Stimulated activated CD8-positive, alpha-beta memory T cell treated with anti-CD3 and anti-CD28 coated beads, Interleukin-15, amount 100 ng/mL, for 4 hours (primary cell): Measurements from ENCODE around the gene GNRHR.
"Not testable (repeated sequence)": the region's sequence is repeated elsewhere in the genome, so short reads cannot be mapped to it uniquely, and the experiment has no call there.

Experiments
- DNase-seq, 2 donors: peaks; one replicate each; pipeline ENCODE4 v3.0.0-alpha.2; 2020; ENCODE audit warnings: low read depth in 2 of 2

GNRHR gene

GRCh38 chr4:67727124-67727850 is 26.9 kb downstream of the GNRHR start:
- DNase-seq = no peak

- no peak for DNase-seq
Measured at GRCh38 chr4:67725981-67726380, 28.2 kb downstream of the GNRHR start.

GRCh38 chr4:67725132-67725531 is 29.1 kb downstream of the GNRHR start:
- DNase-seq = no peak

- no peak for DNase-seq
Measured at GRCh38 chr4:67723949-67724348, 30.2 kb downstream of the GNRHR start.

GRCh38 chr4:67723341-67723740 is 30.8 kb downstream of the GNRHR start:
- DNase-seq = no peak

GRCh38 chr4:67721770-67722597 is 32.2 kb downstream of the GNRHR start:
- no peak for DNase-seq

- no peak for DNase-seq
Measured at GRCh38 chr4:67721315-67721769, 32.8 kb downstream of the GNRHR start.

GRCh38 chr4:67719953-67720617 is 34.1 kb downstream of the GNRHR start:
- no peak for DNase-seq

GRCh38 chr4:67718848-67719247 is 35.3 kb downstream of the GNRHR start:
- no peak for DNase-seq

- DNase-seq = no peak
Measured at GRCh38 chr4:67717586-67717985, 36.6 kb downstream of the GNRHR start.

- DNase-seq = no peak
Measured at GRCh38 chr4:67714955-67715354, 39.2 kb downstream of the GNRHR start.

- DNase-seq = no peak
Measured at GRCh38 chr4:67714248-67714583, 40.0 kb downstream of the GNRHR start.

- no peak for DNase-seq
Measured at GRCh38 chr4:67713529-67714247, 40.5 kb downstream of the GNRHR start.

- no peak for DNase-seq
Measured at GRCh38 chr4:67712650-67713528, 41.3 kb downstream of the GNRHR start.

- no peak for DNase-seq
Measured at GRCh38 chr4:67712000-67712625, 42.1 kb downstream of the GNRHR start.

GRCh38 chr4:67706682-67707081 is 47.5 kb downstream of the GNRHR start:
- not testable (repeated sequence) for DNase-seq

GRCh38 chr4:67704843-67705242 is 49.3 kb downstream of the GNRHR start:
- no peak for DNase-seq

GRCh38 chr4:67702166-67702565 is 52.0 kb downstream of the GNRHR start:
- DNase-seq = no peak

GRCh38 chr4:67701517-67701850 is 52.7 kb downstream of the GNRHR start:
- no peak for DNase-seq

GRCh38 chr4:67700738-67701516 is 53.3 kb downstream of the GNRHR start, which contains the start of gene UBA6:
TSS of gene UBA6 (minus strand) at chr4:67701155. CDS start at chr4:67701119, 36 bp downstream.
- peak; percentile 90 to 91 for DNase-seq
